Daoy (cell line): ENCODE results near the gene ETFRF1. TPM values are rescaled to one million over a fixed set of nuclear protein-coding genes. Genes with fewer than 3 reads are reported as not detected.

ENCODE experiments used
- DNase-seq: peaks from one replicate; pipeline ENCODE4 v3.0.0-alpha.2; 2015; ENCODE audit warnings: low read depth
- total RNA-seq: library from RNA; depleted of rRNA; stranded (reverse); fragments of >200 nt; shearing (Covaris generic); gene quantifications from 2 replicates; pipeline ENCODE4 v1.2.3, GENCODE V29; 2014; rRNA removed

The ETFRF1 gene
- total RNA-seq, 1 experiment from 2014 or later: 46.7 TPM

DNA sequence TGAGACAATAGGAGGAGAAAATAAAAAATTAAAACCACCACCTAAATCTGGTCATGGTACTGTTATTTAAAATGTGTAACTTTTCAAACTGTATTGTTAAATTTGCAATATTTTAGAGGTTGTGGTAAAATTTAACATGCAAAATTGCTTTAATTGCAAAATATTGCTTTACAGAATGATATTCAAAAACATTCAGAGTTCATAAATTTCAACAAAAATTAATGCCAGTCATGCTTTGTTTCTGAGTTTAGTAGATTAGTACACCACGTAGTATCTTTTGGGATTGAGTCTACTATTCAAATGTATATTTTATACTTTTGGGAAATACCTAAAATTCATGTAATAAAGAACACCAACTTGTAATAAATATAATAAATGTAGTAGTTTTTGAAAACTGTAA is 18.3 kb downstream of the ETFRF1 start:
- DNase-seq: no peak

DNA sequence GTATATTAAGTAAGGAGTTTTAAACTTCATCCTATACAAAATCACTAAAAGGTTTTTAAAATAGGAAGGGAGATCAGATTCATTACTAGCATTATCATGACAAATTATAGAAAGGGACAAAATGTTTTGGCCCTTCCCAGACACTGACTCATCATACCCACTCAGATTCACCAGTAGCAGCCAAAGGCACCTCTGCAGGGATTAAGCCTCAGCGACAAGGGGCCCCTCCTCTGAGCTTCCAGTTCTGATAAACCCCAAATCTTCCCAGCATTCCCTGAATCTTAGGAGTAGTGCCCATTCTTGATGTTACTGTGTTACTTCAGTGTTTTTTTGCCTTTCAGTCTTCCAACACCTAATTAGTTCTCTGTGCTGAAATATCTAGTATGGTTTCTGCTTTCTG is 41.2 kb downstream of the ETFRF1 start:
- DNase-seq: peak; percentile 18

DNA sequence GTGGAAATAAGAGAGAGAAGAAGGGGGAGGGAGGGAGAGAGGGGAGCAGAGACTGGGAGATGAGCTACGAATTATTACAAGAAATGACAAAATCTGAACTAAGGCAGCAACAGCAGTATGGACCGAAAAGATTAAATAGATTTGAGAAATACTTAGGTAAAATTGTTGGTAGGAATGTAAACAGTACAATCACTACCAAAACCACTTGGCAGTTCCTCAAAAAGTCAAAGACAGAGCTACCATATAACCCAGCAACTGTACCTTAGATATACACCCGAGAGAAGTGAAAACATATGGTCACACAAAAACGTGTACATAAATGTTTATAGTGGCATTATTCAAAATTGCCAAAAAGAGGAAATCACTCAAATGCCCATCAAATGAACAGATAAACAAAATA is 41.6 kb downstream of the ETFRF1 start:
- DNase-seq: no peak

DNA sequence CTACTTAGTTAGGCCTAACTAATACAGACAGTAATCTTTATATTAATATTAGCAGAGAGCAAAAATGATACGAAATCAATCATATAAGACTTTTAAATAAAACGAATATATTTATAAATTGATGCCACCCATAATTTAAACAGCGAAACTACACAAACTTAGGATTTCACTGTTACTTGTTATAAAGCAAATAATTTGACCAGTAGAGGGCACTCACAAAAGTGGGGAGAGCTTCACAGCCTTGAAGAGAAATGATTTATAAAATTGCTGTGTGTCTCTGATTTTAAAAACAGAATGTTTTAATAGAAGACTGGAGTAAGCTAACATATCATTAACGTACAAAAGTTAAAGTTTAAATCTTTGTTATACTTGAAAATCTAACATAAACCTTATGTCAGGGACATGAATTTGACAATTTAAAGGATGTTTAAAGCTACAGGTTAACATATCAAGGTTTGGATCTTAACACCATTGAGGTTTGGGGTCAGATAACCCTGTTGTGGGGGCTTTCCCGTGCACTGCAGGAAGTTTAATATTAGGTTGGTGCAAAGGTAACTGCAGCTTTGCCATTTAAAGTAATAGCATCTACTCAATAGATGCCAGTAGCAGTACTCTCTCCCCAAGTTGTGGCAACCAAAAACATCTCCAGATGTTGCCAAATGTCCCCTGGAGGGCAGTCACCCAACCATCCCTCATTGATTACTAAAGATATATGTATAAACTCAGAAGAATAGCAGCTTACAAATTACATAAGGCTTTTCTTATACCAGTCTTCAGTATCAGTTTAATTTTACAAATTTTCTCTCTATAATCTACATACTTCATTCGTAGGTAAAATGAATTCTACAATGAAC is 46.4 kb downstream of the ETFRF1 start:
- DNase-seq: peak; percentile 10

DNA sequence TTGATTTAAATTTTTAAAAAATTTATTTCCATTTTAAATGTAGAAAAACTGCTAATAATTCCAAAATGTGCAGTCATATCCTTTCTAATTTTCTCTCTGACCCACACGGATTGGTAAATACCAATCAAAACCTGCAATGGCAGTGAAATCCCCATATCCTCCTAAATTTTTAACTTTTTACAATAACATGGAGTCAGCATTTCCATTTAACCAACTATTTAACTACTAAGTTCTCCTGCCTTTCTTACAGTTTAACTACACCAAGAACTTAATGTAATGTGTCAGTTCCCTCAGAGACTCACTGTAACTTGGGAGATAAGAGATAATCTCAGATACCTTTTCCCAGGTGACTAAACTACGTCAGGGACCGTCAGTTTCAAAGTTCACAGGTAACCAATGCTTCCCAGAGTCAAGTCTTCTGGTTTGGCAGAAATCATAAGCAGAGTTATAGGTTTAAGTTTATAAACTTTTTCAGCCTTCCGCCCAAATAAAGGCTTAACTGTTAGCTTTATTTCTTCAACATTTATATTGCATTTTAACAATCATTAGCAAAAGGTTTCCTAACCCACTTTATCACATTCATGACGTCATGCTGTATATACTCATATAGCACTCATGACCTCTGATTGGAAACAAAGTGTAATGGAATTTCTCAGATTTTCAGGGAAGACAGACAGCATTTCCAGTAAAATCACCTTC is 48.1 kb downstream of the ETFRF1 start:
- DNase-seq: no peak

DNA sequence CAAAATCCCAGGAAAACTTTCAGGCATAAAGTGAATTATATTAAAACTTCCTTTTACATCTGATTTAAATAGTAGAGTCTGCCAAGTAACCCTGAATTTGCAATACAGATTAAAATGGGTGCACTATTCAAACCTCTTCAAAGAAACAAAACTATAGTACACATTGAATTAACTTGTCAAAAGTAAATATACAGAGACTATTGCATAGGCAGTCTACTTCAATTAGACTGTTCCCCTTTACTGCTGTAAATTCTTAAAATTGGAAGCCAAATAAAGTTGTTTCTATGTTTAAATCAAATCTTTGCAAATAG is 48.6 kb downstream of the ETFRF1 start:
- no peak for DNase-seq

DNA sequence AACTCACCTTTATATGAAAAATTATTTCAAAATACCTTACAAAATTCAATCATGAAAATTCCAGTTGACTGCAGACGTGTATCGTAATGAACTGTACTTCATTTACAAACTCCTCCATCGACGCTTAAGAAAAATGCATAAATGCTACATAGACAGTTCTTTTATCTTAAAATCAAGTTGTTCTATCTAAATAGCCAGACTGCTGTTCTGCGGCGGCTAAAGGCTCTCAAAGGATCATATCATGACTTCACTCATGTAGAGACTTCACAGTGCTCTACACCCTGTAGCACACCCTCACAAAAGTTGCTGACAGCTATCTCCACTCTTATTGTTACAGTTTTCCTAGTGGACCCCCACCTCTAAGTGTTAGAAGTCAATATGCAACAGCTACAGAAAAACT is 50.5 kb downstream of the ETFRF1 start:
- DNase-seq: no peak

DNA sequence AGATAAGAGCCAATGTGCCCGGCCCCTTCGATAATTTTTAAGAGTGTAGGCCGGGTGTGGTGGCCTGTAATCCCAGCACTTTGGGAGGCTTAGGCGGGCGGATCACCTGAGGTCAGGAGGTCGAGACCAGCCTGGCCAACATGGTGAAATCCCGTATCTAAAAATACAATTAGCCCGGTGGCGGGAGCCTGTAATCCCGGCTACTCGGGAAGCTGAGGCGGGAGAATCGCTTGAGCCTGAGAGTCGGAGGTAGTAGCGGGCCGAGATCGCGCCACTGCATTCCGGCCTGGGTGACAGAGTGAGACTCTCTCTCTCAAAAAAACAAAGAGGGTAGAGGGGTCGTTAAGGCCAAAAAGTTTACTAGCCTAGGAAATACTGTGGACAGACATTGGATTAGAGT is 53.1 kb downstream of the ETFRF1 start:
- no peak for DNase-seq

DNA sequence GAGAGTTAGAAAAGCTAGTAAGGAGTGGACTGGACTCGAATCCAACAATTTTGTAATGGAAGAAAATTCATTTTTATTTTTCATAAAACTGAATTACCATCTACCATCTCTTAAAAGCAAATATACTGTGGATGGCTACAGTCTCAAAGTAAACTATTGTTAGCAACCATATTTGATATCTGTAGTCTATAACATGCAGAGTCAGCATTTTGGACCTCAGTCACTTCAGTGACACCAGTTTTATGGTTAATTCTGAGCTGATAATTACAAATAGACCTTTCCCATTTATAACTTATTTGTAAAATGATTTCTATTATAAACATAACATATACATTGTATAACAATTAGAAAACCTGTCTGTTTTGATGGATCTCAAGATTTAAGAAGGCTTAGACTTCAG is 53.7 kb downstream of the ETFRF1 start:
- no peak for DNase-seq

DNA sequence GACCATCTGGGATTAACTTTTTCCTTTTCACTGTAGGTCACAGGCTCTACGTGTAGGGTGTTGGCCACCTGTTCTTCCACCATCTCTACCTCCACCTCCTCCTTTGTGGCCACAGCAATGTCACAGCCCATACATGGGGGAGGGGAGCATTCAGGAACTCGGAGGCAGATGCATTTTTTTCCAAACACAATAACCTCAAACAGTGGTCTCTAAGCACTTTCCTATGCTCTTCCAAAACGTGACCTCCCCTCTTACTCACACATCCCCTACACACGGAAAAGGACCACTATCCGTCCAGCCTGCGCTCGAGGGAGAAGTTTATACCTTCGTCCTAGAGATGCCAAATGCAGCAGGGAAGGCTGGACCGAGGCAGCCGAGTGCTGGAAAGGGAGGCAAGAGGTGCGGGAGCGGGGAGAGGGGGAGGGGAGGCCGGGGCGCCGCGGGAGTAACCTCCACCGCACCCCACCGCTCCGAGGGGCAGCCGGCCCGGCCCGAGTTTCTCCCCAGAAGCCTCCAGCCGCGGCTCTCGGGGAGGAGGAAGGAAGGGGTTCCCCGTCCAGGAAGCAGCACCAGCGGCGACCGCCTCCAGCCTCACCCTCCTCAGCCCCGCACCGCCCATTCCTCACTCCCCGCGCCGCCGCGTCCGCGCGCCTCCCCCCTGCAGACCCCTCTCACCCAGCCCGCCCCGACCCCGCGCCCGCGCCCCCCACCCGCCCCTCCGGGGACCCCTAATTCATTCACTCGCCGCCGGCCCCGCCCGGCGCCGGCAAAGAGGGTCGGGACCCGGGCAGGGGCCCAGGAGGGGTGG is 55.1 kb downstream of the ETFRF1 start:
- peak; percentile 32 for DNase-seq

DNA sequence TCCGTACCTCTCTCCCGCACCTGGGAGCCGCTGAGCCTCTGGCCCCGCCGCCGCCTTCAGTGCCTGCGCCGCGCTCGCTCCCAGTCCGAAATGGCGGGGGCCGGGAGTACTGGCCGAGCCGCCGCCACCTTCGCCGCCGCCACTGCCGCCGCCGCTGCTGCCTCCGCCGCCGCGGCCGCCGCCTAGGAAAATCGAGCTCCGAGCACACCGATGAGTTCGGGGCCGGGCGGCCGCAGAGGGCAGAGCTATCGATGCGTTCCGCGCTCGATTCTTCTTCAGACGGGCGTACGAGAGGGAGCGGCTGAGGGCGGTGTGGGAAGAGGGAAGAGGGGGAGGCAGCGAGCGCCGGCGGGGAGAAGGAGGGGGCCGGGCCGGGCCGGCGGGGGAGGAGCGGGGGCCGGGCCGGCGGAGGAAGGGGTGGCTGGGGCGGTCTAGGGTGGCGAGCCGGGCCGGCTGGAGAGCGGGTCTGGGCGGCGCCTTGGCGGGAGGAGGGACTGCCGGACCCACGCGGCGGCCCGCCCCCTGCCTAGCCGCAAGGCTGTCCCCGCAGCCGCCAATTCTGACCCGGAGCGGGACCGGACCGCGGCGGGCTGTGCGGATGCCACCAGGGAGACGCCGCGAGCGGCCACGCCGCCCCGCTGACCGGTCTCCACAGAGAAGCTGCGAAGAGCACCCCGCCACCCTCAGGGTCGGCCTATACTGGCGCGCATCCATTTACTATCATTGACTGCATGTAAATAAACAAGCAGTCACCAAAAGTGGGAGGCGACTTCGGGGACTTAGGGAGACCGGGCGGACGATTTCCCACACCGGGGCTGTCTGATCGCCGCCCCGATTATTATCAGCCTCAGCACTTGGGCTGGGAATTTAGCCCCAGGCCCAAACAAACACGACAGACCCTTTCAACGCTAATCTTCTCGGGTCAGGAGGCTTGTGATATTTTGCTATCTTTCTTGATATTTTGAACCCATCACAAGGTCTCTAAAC is 56.0 kb downstream of the ETFRF1 start, which contains the start of gene KRAS:
TSS of gene KRAS (minus strand) at position 186 of the 987 bp plus-strand sequence.
- peak; percentile 98 for DNase-seq

DNA sequence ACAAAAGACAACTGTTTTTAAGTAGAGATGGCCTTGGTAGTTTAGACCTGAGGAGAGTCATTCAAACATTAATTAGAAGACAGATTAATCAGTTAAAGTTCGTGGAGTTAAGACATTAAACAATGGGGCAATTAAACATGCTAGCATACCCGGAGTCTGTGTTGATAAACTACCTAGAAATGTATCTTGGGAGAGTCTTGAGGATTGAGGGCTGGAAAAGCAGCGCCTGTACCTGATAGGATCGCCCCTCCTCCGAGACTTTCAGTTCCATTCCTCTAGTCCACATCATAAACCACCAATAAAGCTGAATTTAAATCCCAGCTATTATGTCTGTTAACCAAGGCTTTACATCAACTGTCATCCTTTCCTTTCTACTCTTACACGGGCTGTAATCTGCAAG is 56.7 kb downstream of the ETFRF1 start:
- DNase-seq: no peak

DNA sequence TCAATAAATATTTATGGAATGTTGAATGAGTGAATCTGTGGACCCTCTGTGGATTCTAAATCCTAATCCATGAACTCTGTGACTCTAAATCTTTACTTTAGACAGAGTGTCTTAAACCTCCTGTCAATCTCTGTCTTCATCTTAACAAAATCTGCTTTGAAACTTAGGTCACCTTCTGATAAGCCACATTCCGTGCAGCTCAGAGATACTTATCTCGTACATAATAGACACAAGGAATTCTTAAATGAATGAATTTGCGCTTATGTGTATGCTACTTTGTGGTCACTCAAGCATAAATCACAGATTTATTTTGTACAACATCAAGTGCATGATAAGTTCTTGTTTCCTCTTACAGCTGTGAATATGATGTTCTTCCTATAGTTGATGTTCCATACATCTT is 57.9 kb downstream of the ETFRF1 start:
- no peak for DNase-seq

DNA sequence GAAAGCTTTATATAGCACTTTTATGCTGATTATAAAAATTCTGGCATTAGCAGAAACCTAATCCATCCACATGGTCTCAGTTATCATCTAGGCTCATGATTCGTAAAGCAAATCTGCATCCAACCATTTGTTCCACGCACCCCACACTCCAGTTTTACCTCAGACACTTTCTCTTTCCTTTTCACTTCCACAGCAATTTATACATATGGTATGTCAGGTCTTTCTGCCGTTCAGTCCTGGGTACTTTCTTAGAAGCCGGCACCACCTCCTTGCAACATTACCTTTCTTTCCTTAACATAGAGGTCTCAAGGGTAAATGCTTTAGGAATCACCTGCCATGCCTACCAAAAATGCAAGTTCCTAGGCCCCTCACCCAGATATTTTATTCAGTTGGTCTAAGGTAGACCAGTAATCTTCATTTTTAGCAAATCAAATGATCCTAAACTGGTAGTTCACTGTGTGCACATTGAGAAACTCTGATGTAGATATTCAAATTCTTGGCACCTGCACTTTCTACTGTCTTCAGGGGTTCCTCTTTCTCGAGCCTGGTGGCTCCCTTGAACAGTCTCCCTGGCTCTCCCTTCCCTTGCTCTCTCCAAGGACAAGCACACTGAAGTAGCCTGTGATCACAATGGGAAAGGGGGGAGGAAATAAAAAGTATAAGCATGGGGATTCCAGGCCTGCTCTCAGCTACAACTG is 58.5 kb downstream of the ETFRF1 start:
- no peak for DNase-seq

DNA sequence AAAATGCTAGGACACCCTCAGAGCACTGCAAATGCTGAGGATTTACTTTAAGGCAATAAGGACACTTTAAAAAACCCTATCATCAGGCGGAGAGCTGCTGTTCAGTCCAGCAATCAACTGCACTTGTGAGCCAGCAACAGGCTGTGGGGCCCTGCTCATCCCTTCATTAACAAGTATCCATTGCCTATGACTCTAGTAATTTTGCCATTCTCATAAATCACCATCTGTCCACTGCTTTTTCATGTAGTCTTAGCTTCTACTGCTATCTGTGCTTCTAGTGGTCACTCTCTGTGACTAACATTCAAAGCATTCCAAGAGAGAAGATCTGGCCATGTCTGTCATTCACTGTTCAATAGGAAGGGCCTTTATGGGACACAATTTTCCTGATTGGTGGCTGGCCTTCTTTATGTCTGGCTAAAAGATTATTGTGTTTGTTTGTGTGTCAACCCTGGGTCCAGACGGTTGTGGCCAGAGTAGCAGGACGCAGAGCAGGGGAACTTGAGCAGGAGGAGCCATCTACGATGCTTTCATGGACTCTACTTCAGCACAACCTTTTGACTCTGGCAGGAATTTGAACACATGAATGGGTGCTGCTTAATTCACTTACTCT is 59.3 kb downstream of the ETFRF1 start:
- DNase-seq: no peak

Other genes starting within 250 kb of the ETFRF1 start
- 101 and 104 TPM in 2 replicates for gene BCAT1, start 246.1 kb upstream of the ETFRF1 start, total RNA-seq
- gene DNAI7, start 77 bp upstream of the ETFRF1 start, total RNA-seq: 0.11 and 0.33 TPM in 2 replicates
- gene KRAS, start 55.7 kb downstream of the ETFRF1 start, total RNA-seq: 13.3 and 14.3 TPM in 2 replicates